ENCODE data around the gene S100A4.

DNA sequence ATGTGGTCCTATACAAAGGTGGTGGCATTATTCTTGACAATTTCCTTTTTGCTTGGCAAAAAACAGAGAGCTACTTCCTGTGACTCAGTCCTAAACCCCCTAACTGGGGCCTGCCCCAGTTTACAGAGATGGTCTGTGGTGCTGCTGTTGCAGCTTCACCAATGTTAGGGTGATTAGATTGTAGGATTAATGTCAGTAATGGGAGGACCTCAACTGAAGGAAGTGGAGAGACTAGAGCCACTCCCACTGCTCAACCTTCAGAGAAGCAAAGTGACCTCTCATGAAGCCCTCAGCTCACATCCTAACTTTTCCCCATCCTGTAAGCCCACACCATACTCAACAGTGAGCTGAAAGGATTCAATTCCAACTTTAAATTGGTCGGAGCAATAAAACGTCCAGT lies 13.4 kb downstream of the S100A4 start:
- TF ChIP-seq, protein P1, sequence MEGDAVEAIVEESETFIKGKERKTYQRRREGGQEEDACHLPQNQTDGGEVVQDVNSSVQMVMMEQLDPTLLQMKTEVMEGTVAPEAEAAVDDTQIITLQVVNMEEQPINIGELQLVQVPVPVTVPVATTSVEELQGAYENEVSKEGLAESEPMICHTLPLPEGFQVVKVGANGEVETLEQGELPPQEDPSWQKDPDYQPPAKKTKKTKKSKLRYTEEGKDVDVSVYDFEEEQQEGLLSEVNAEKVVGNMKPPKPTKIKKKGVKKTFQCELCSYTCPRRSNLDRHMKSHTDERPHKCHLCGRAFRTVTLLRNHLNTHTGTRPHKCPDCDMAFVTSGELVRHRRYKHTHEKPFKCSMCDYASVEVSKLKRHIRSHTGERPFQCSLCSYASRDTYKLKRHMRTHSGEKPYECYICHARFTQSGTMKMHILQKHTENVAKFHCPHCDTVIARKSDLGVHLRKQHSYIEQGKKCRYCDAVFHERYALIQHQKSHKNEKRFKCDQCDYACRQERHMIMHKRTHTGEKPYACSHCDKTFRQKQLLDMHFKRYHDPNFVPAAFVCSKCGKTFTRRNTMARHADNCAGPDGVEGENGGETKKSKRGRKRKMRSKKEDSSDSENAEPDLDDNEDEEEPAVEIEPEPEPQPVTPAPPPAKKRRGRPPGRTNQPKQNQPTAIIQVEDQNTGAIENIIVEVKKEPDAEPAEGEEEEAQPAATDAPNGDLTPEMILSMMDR (IDR thresholded peaks at IDR 0.05): no peak
- no peak for TF ChIP-seq POLR2AphosphoS5 (IDR thresholded peaks at IDR 0.05; ENCODE audit: insufficient read depth in 1 of 2, low read depth in 1 of 2)
- TF ChIP-seq POLR2A (IDR thresholded peaks at IDR 0.05): no peak

All from vagina (tissue), 2 donors.